Neural cell (in vitro differentiated cells): ENCODE measurements around the gene SCYGR2. TPM values are rescaled to one million over a fixed set of nuclear protein-coding genes. Genes with fewer than 3 reads are reported as not detected.

ENCODE experiments used
- H2AFZ ChIP-seq: fragments of 200-600, 300-800 bp; sonication (generic), shearing (Covaris generic); 2 replicates; pipeline ENCODE4 v1.6.0; 2014; ENCODE audit warnings: low read depth, mild to moderate bottlenecking, antibody characterized with exemption, low read length, moderate library complexity
- H3F3A ChIP-seq: fragments of 200-600 bp; shearing (Covaris generic); 2 replicates; pipeline ENCODE4 v1.6.1; 2016; ENCODE audit warnings: mild to moderate bottlenecking, moderate library complexity, mixed read lengths, antibody characterized with exemption, low read length; ENCODE audit not compliant: insufficient read depth, poor library complexity, severe bottlenecking
- H3K27ac ChIP-seq: fragments of 200-600, 300-800 bp; sonication (generic), shearing (Covaris generic); 2 replicates; pipeline ENCODE4 v1.5.1; 2014; ENCODE audit warnings: mild to moderate bottlenecking, low read length, moderate library complexity
- H3K27me3 ChIP-seq: fragments of 300-800, 200-600 bp; sonication (generic), shearing (Covaris generic); 2 replicates; pipeline ENCODE4 v1.6.0; 2014; ENCODE audit warnings: mild to moderate bottlenecking, low read depth, low read length, moderate library complexity; ENCODE audit not compliant: insufficient read depth
- H3K36me3 ChIP-seq: fragments of 300-800, 200-600 bp; sonication (generic), shearing (Covaris generic); 2 replicates; pipeline ENCODE4 v1.5.1; 2014; ENCODE audit warnings: mild to moderate bottlenecking, antibody characterized with exemption, low read length, moderate library complexity; ENCODE audit not compliant: insufficient read depth
- H3K4me2 ChIP-seq: fragments of 300-800, 200-600 bp; sonication (generic), shearing (Covaris generic); 2 replicates; pipeline ENCODE4 v1.6.0; 2014; ENCODE audit warnings: mild to moderate bottlenecking, low read length
- H3K4me3 ChIP-seq: fragments of 300-800, 200-600 bp; sonication (generic), shearing (Covaris generic); 2 replicates; pipeline ENCODE4 v1.5.1; 2014; ENCODE audit warnings: mild to moderate bottlenecking, low read length, moderate library complexity
- H3K79me2 ChIP-seq: fragments of 200-600 bp; shearing (Covaris generic); replicated peaks from 2 replicates; pipeline ENCODE4 v1.6.0; 2014; ENCODE audit warnings: mild to moderate bottlenecking, low read length, moderate library complexity; ENCODE audit not compliant: insufficient read depth
- H3K9ac ChIP-seq: fragments of 300-800, 200-600 bp; sonication (generic), shearing (Covaris generic); 2 replicates; pipeline ENCODE4 v1.6.1; 2016; ENCODE audit warnings: mild to moderate bottlenecking, low read length, mixed read lengths
- H3K9me2 ChIP-seq: fragments of 200-600 bp; shearing (Covaris generic); 2 replicates; pipeline ENCODE4 v1.6.1; 2016; ENCODE audit warnings: mild to moderate bottlenecking, low read length, mixed read lengths; ENCODE audit not compliant: insufficient read depth
- H3K9me3 ChIP-seq: fragments of 200-600, 300-800 bp; sonication (generic), shearing (Covaris generic); 2 replicates; pipeline ENCODE4 v1.6.1; 2016; ENCODE audit warnings: mild to moderate bottlenecking, mixed run types, low read length, moderate library complexity, mixed read lengths
- H4K20me1 ChIP-seq: fragments of 200-600 bp; shearing (Covaris generic); 2 replicates; pipeline ENCODE4 v1.6.1; 2016; ENCODE audit warnings: mild to moderate bottlenecking, mixed run types; ENCODE audit not compliant: insufficient read depth
- CTCF ChIP-seq: fragments of 450-650 bp; IDR thresholded peaks from 2 replicates; pipeline ENCODE4 v1.5.1; 2014; ENCODE audit warnings: antibody characterized with exemption, mild to moderate bottlenecking, moderate library complexity; ENCODE audit not compliant: poor library complexity, severe bottlenecking
- EP300 ChIP-seq: fragments of 450-650 bp; conservative IDR thresholded peaks from 2 replicates; pipeline ENCODE4 v1.6.1; 2014; ENCODE audit warnings: antibody characterized with exemption, mild to moderate bottlenecking, moderate library complexity; ENCODE audit not compliant: poor library complexity, severe bottlenecking
- EZH2 ChIP-seq: fragments of 200-600, 300-800 bp; shearing (Covaris generic), sonication (generic); IDR thresholded peaks from 2 replicates; pipeline ENCODE4 v1.6.1; 2014; ENCODE audit warnings: antibody characterized with exemption, low read length, borderline replicate concordance, mild to moderate bottlenecking; ENCODE audit not compliant: insufficient read depth, poor library complexity, severe bottlenecking
- MXI1 ChIP-seq: fragments of 450-650 bp; conservative IDR thresholded peaks from 2 replicates; pipeline ENCODE4 v1.6.1; 2014; ENCODE audit warnings: antibody characterized with exemption, mild to moderate bottlenecking; ENCODE audit not compliant: poor library complexity, severe bottlenecking
- POLR2AphosphoS5 ChIP-seq: IDR thresholded peaks from 2 replicates; pipeline ENCODE4 v1.6.1; 2012
- RAD21 ChIP-seq: fragments of 450-650 bp; conservative IDR thresholded peaks from 2 replicates; pipeline ENCODE4 v1.6.1; 2014; ENCODE audit warnings: antibody characterized with exemption, mild to moderate bottlenecking, moderate library complexity
- REST ChIP-seq: IDR thresholded peaks from 2 replicates; pipeline ENCODE4 v1.6.1; 2012; ENCODE audit warnings: borderline replicate concordance
- SMC3 ChIP-seq: fragments of 450-650 bp; conservative IDR thresholded peaks from 2 replicates; pipeline ENCODE4 v1.6.1; 2014; ENCODE audit warnings: antibody characterized with exemption, mild to moderate bottlenecking, moderate library complexity; ENCODE audit not compliant: poor library complexity
- TAF1 ChIP-seq: IDR thresholded peaks from 2 replicates; pipeline ENCODE4 v1.6.1; 2012; ENCODE audit warnings: low read depth
- polyA plus RNA-seq: library from polyadenylated mRNA; depleted of rRNA; stranded (reverse); fragments of >200 nt; gene quantifications from 2 replicates; pipeline ENCODE4 v1.2.3, GENCODE V29; 2014

SCYGR2 gene
- polyA plus RNA-seq, 1 donor from 2014 or later, result not detected

DNA sequence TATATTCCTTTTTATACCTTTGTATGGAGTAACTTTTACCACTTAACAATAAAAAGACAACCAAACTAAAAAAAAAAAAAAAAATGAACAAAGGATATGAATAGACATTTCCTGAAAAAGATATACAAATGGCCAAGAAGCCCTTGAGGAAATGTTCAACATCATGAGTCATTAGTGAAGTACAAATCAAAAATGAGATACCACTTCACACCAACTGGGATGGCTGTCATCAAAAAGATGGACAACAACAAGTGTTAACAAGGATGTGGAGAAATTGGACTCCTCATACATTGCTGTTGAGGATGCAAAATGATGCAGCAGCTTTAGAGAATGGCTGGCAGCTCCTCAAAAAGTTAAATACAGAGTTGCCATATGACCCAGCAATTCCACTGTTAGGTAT is 22.6 kb upstream of the SCYGR2 start:
- Histone ChIP-seq H3K36me3 (no peaks in the 10 kb centered on the region), H3K79me2 (no peaks in the 10 kb centered on the region), H3K4me2 (no peak overlapping the region), H3K27ac (no peak overlapping the region), H4K20me1 (no peaks in the 10 kb centered on the region), H3F3A (no peaks in the 10 kb centered on the region), H3K9me3 (no peaks in the 10 kb centered on the region), H3K9ac (no peak overlapping the region), H3K4me3 (no peak overlapping the region), H3K9me2 (no peaks in the 10 kb centered on the region), H2AFZ (no peak overlapping the region), H3K27me3 (no peaks in the 10 kb centered on the region)
- TF ChIP-seq CTCF, result no peak
- TF ChIP-seq MXI1, result no peak
- no peak for TF ChIP-seq RAD21
- no peak for TF ChIP-seq POLR2AphosphoS5
- TF ChIP-seq TAF1, result no peak
- TF ChIP-seq EP300, result no peak
- TF ChIP-seq SMC3, result no peak

DNA sequence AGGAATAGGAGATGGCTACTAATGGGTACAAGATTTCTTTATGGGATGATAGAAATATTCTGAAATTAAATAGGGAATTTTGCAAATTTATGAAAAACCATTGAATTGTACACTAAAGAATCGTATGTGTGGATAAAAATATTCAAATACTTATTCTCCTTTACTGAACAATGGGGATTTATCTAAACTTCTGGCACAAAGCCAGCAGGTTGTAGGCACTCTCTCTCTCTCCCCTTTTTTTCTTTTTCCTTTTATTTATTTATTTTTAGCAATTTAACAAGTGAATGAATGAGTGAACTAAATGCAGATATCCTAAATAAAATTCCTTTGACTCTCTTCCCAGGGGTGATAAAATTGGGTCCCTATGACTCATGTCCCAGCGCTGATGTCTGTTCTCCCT is 21.9 kb upstream of the SCYGR2 start:
- H3K36me3 ChIP-seq, result no peaks in the 10 kb centered on the region
- no peak overlapping the region for H3K27ac ChIP-seq
- H3K9me2 ChIP-seq, result no peaks in the 10 kb centered on the region
- H3F3A ChIP-seq, result no peaks in the 10 kb centered on the region
- no peak for TF ChIP-seq RAD21
- TF ChIP-seq TAF1, result no peak
- TF ChIP-seq SMC3, result no peak
- TF ChIP-seq REST, result no peak
- H2AFZ ChIP-seq, result no peak overlapping the region
- H3K4me3 ChIP-seq, result no peak overlapping the region
- no peak overlapping the region for H3K4me2 ChIP-seq
- H4K20me1 ChIP-seq, result no peaks in the 10 kb centered on the region
- no peaks in the 10 kb centered on the region for H3K79me2 ChIP-seq
- no peak overlapping the region for H3K9ac ChIP-seq
- no peaks in the 10 kb centered on the region for H3K9me3 ChIP-seq
- no peaks in the 10 kb centered on the region for H3K27me3 ChIP-seq

DNA sequence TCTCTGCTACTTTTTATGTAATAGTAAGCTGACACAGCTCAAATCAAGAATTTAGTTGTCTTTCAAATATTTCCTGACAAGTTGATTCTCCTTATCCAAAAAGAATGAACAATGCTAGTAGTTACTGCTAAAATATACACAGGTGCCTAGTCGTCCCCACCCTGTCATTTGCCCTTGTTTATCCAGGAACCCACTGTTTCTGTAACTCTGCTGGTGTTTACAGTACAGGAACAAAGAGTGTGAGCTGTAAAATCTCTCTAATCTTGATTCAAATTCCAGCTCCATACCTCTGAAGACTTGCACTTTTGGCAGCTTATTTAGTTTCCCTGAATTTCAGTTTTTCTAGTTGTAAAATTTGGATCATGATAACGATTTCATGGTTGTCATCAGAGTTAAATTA is 21.1 kb upstream of the SCYGR2 start:
- Histone ChIP-seq H3F3A (no peaks in the 10 kb centered on the region), H3K27me3 (no peaks in the 10 kb centered on the region), H3K79me2 (no peaks in the 10 kb centered on the region), H4K20me1 (no peaks in the 10 kb centered on the region), H3K9me3 (no peaks in the 10 kb centered on the region), H3K4me2 (no peak overlapping the region), H3K36me3 (no peaks in the 10 kb centered on the region), H3K9me2 (no peaks in the 10 kb centered on the region), H3K27ac (no peak overlapping the region), H3K4me3 (no peak overlapping the region), H2AFZ (no peak overlapping the region), H3K9ac (no peak overlapping the region)
- TF ChIP-seq MXI1 (no peak), TAF1 (no peak), CTCF (no peak), POLR2AphosphoS5 (no peak), RAD21 (no peak), SMC3 (no peak), EZH2 (no peak), EP300 (no peak), REST (no peak)
